WI38 (cell line): Measurements from ENCODE around the gene RBMS3.

ENCODE experiments used
- H3K4me3 ChIP-seq: 2 replicates; pipeline ENCODE4 v1.5.1; 2011; ENCODE audit warnings: low read depth, mild to moderate bottlenecking, control low read depth, low read length
- TF ChIP-seq, protein P1 (sequence below): IDR thresholded peaks from 2 replicates; pipeline ENCODE4 v1.5.1; 2012; ENCODE audit warnings: low read depth, mild to moderate bottlenecking, control low read depth, low read length

The RBMS3 gene

DNA sequence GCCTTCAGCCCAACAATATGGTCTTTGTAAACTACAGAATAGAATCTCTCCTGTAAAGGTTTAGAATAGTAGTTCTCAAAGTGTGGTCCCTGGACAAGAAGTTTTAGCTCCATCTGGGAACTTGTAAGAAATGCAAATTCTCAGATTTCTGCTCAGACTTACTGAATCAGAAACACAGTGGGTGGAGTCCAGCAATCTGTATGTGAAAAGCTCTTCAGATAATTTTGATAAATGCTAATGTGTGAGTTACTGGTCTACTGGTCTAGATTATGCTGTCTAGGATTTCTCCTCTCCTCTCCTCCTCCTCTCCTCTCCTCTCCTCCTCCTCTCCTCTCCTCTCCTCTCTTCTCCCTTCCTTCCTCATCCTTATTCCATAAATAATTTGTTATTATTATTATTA lies 57.5 kb downstream of the RBMS3 start:
- no peak overlapping the region for H3K4me3 ChIP-seq

DNA sequence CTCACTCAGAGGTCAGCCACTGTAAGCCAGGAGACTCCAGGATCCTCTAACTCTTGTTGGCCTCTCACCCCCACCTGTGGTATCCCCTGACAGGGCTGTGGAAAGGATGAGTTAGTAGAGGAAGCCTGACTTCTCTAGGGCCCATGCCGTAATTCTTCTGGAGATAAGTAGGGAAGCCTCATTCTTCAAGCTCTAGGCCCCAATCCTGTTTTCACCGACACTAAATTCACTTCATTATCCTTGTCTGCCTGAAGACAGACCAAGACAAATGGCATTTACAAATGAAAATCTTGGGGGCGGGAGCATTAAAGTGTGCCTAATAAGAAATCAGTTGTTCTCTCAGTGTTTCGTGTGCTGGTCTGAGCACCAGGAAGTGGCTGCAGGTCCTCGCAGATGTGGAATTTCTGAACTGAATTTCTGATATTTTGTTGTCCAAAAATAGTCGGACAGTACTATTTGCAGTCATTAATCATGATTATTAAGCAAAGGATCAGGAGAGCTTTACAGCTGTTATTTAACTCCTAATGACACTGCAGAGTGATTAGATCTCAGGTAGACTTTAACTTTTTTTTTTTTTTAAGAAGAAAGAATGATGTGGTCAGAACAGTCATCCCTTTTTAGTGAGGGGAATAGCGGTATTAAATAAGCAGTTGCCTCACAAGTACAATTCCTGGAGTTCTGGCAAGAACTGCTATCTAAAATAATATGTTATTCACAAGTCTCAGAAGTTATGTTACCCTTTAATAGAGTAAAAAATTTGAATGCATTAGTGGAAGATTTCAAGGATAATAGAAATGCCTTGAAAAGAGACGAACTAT lies 58.4 kb downstream of the RBMS3 start:
- no peak overlapping the region for H3K4me3 ChIP-seq
- TF ChIP-seq, protein P1, sequence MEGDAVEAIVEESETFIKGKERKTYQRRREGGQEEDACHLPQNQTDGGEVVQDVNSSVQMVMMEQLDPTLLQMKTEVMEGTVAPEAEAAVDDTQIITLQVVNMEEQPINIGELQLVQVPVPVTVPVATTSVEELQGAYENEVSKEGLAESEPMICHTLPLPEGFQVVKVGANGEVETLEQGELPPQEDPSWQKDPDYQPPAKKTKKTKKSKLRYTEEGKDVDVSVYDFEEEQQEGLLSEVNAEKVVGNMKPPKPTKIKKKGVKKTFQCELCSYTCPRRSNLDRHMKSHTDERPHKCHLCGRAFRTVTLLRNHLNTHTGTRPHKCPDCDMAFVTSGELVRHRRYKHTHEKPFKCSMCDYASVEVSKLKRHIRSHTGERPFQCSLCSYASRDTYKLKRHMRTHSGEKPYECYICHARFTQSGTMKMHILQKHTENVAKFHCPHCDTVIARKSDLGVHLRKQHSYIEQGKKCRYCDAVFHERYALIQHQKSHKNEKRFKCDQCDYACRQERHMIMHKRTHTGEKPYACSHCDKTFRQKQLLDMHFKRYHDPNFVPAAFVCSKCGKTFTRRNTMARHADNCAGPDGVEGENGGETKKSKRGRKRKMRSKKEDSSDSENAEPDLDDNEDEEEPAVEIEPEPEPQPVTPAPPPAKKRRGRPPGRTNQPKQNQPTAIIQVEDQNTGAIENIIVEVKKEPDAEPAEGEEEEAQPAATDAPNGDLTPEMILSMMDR: no peak

More for the DNA sequence above, 57.5 kb downstream of the RBMS3 start:
- TF ChIP-seq, protein P1: no peak

DNA sequence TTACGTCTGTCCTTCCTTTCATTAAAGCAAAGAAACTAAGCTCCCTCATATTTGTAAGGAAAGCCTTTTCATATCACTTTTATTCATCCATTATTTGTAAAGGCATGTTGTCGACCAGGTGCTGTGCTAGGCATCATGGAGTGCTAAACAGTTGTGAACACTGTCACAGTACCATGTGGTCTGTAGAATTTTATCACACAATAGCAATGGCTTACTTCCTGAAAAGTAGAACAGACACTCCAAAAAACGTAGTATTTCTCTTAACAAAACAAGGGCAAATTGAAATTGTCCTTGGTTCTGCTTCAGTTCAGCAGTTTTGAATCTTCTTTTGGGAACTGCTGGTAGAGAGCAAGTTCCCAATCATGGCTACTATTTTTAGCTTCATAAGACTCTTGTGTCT lies 63.3 kb downstream of the RBMS3 start:
- H3K4me3 ChIP-seq: no peak overlapping the region
- TF ChIP-seq, protein P1: no peak

DNA sequence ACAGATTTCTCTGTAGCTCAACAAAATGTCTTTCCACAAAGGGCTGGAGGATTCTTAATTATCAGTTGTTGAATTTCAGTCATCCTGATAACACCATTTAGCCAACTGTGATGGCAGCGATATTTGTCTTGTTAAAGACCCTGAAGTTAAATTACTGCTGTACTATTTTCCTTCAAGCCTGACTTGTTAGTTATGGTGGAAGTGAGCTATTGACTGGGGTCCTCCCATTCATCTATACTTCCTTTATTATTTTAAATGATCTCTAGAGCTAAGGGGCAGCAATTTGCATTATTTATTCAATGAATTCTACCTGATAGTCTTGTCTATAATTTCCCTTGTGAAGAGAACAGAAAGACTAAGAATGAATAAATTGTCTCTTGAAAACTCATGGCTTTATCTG lies 64.1 kb downstream of the RBMS3 start:
- no peak overlapping the region for H3K4me3 ChIP-seq
- TF ChIP-seq, protein P1: no peak

DNA sequence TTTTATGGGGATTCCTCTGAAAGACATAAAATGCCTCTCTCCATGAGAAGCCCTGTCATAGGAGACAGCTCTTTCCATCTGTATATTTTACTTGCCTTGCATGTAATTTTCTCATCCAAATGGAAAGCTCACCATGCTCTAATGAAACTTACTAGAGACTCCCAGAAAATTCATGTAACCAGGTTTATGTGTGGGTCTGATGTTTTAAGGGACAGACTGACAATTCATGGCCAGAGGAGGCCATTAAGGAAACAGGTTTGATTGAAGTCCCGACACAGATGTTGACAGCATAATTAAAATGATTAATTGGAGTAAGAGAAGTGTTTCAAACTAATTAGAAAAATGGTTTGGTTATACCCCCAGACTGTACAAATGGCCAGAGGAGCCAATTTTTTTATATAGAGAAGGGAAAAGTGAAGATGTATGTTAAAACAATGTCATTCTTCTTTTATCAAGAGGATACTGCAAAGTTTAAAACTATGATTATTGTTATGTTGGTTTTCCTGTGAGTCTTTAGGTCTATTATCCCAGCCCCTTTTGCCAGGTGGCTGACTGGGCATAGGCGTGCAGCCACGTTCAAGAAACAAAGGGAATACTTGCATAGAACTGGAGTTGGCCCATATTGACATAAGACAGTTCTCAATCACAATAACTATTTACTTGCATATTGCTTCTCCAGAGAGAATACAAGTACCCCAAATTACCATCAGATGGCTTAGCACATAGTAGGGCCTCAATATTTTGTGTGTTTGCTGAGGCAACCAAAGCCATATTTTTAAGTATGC lies 64.8 kb downstream of the RBMS3 start:
- TF ChIP-seq, protein P1: no peak
- no peak overlapping the region for H3K4me3 ChIP-seq

DNA sequence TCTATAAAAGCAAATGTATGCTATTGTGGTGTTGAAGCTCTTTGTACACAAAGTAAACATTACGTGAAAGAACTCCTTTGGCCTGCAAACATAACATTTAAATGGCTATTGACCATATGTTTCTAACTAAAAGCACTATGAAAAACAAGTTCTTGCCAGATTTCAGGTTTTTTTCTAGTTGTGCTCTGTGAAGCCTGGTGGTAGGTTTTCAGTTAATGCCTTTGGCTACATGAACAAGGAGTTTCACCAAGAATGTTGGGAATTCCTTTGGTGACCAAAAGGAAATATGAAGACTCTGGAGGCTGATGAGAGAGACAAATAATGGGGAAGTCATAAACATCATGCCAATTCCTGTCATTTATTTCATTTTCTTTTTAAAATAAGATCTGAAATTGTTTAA lies 66.0 kb downstream of the RBMS3 start:
- TF ChIP-seq, protein P1: no peak
- no peak overlapping the region for H3K4me3 ChIP-seq

DNA sequence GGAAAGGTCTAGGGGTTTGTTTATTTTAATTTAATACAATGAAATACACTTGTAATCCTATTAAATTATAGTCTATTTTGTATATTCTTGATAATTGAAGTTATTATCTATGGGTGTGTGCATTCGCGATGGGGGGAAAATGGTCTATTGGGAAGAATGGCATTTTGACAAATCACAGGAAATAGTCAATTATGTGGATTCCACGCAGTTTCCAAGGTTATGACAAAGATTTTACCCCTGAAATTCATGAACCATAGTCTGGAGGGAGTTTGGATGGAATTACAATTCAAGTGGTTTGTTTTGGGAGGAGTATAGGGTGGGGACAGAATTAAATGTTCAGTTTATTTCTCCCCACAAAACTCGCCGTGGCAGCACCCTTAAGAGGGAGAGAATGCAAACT lies 66.5 kb downstream of the RBMS3 start:
- H3K4me3 ChIP-seq: no peak overlapping the region
- TF ChIP-seq, protein P1: no peak
